A549 (cell line): ENCODE data around the gene TSSC4.

Experiments used
- CTCF ChIP-seq: fragments of >200 bp; sonication (Bioruptor Twin); formaldehyde crosslinking; IDR thresholded peaks from 3 replicates; pipeline ENCODE4 v1.5.1; 2016
- EP300 ChIP-seq, 2 experiments: fragments of >200 bp; sonication (Bioruptor Twin); formaldehyde crosslinking; IDR thresholded peaks; 2 replicates in 1 of 2; 3 replicates in 1 of 2; pipeline ENCODE4 v1.6.1; 2016 to 2017
- JUNB ChIP-seq: fragments of >200 bp; sonication (Bioruptor Twin); formaldehyde crosslinking; IDR thresholded peaks from 2 replicates; pipeline ENCODE4 v1.6.1; 2016
- NFE2L2 ChIP-seq: fragments of 150-350 bp; conservative IDR thresholded peaks from 2 replicates; pipeline ENCODE4 v1.6.1; 2014; ENCODE audit warnings: low read length
- NR3C1 ChIP-seq: fragments of >200 bp; sonication (Bioruptor Twin); formaldehyde crosslinking; IDR thresholded peaks from 3 replicates; pipeline ENCODE4 v1.6.1; 2017
- POLR2A ChIP-seq: IDR thresholded peaks from 2 replicates; pipeline ENCODE4 v1.6.1; 2012; ENCODE audit warnings: mild to moderate bottlenecking, low read length
- SMC3 ChIP-seq: fragments of >200 bp; sonication (Bioruptor Twin); formaldehyde crosslinking; IDR thresholded peaks from 3 replicates; pipeline ENCODE4 v1.6.1; 2018; ENCODE audit warnings: inconsistent platforms
- ZC3H11A ChIP-seq: fragments of 450-650 bp; IDR thresholded peaks from 2 replicates; pipeline ENCODE4 v1.6.1; 2014; ENCODE audit warnings: antibody characterized with exemption, mild to moderate bottlenecking

DNA sequence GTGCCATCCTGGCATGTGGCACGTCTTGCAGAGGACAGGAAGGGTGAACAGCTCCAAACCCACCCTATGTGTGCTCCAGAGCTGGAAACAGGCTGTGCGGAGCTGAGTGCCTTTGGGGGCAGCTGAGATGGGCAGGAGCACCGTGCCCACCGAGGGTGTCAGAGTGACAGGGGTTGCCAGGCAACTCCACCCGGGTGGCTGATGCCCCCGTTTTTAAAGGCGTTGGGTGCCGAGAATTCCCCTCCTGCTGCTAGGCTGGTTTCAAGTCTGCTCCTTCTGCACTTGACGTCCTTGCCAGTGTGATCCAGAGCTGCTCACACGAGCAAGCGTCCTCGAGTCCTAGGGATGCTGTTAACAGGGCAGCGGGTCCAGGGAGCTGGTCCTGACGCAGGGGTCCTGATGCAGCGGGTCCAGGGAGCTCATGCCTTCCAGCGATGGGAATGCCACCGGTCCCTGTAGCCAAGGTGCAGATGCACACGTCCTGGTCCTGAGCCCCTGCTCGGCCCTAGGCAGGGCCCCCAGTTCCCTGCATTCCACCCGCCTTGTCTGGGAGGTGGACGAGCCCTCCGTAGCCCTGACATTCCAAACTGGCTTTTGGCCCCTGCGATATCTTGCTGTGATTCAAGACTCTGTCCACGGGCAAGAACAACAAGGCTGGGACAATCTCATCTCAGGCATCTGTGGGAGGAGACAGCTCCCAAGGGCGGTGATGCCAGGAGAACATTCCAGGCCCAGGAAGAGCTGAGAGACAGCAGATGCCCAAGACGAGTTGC lies 49.2 kb downstream of the TSSC4 start:
- TF ChIP-seq SMC3 (no peak), NR3C1 (no peak), CTCF (no peak), POLR2A (no peak), NFE2L2 (no peak), EP300 (IDR thresholded peaks at IDR 0.05) (no peak), JUNB (no peak), ZC3H11A (no peak)
